HEK293 (cell line): ENCODE data around the gene SLC16A11.
"Not testable (repeated sequence)": the region's sequence is repeated elsewhere in the genome, so short reads cannot be mapped to it uniquely, and the experiment has no call there.

Experiments
- CTCF ChIA-PET: fragments of 350-600 bp; formaldehyde crosslinking; extraction: SDS; loops from one replicate; lab custom pipeline; 2021; ENCODE audit warnings: antibody characterized with exemption; lab: Yijun Ruan, JAX
- POLR2A ChIA-PET: fragments of 300-600 bp; formaldehyde crosslinking; extraction: SDS; loops from one replicate; lab custom pipeline; 2020; ENCODE audit warnings: antibody characterized with exemption, inconsistent platforms; lab: Yijun Ruan, JAX
- H3K27ac ChIP-seq: fragments of 200-500 bp; sonication (Bioruptor generic); 2 replicates; pipeline ENCODE4 v1.5.1; 2014; ENCODE audit warnings: low read depth, low read length, control low read depth, inconsistent platforms; ENCODE audit errors: extremely low read depth
- H3K36me3 ChIP-seq, 2 experiments: fragments of 200-500 bp in 1 of 2; sonication (Bioruptor generic) in 1 of 2; 1 replicate in 1 of 2; 2 replicates in 1 of 2; pipeline ENCODE4 v1.5.1; 2014 to 2017; ENCODE audit warnings: inconsistent platforms in 2 of 2, low read length in 2 of 2; ENCODE audit not compliant: control insufficient read depth in 2 of 2, insufficient read depth in 1 of 2
- H3K4me1 ChIP-seq: fragments of 200-500 bp; sonication (Bioruptor generic); 2 replicates; pipeline ENCODE4 v1.5.1; 2014; ENCODE audit warnings: mild to moderate bottlenecking, low read length, inconsistent platforms; ENCODE audit not compliant: control insufficient read depth, insufficient read depth
- H3K4me3 ChIP-seq: 2 replicates; pipeline ENCODE4 v1.5.1; 2011; ENCODE audit warnings: low read depth, mild to moderate bottlenecking, control low read depth, low read length, moderate library complexity
- H3K9me3 ChIP-seq: fragments of 200-500 bp; sonication (Bioruptor generic); 2 replicates; pipeline ENCODE4 v1.5.1; 2014; ENCODE audit warnings: low read depth, low read length, inconsistent platforms; ENCODE audit not compliant: control insufficient read depth, insufficient read depth
- GLIS1 ChIP-seq: fragments of 450-650 bp; formaldehyde crosslinking; IDR thresholded peaks from 2 replicates; pipeline ENCODE4 v1.5.1; 2016; ENCODE audit warnings: missing biosample characterization, missing genetic modification characterization
- HOXD13 ChIP-seq: sonication (generic); formaldehyde crosslinking; IDR thresholded peaks from 2 replicates; pipeline ENCODE4 v1.8.0; 2022; ENCODE audit warnings: missing genetic modification reagents, borderline replicate concordance
- KLF1 ChIP-seq: fragments of 450-650 bp; formaldehyde crosslinking; IDR thresholded peaks from 2 replicates; pipeline ENCODE4 v1.5.1; 2016; ENCODE audit warnings: missing biosample characterization, missing genetic modification characterization
- KLF16 ChIP-seq: fragments of 450-650 bp; formaldehyde crosslinking; IDR thresholded peaks from 2 replicates; pipeline ENCODE4 v1.5.1; 2017; ENCODE audit warnings: missing biosample characterization, missing genetic modification characterization
- YY1 ChIP-seq: fragments of 450-650 bp; formaldehyde crosslinking; IDR thresholded peaks from 2 replicates; pipeline ENCODE4 v1.5.1; 2018; ENCODE audit warnings: missing biosample characterization, missing genetic modification characterization
- ZNF138 ChIP-seq: fragments of 450-650 bp; formaldehyde crosslinking; IDR thresholded peaks from 2 replicates; pipeline ENCODE4 v1.5.1; 2016; ENCODE audit warnings: missing biosample characterization, missing genetic modification characterization, borderline replicate concordance
- ZNF600 ChIP-seq: fragments of 450-650 bp; formaldehyde crosslinking; IDR thresholded peaks from 2 replicates; pipeline ENCODE4 v1.5.1; 2016; ENCODE audit warnings: missing biosample characterization, missing genetic modification characterization
- ZNF76 ChIP-seq: fragments of 450-650 bp; formaldehyde crosslinking; IDR thresholded peaks from 2 replicates; pipeline ENCODE4; 2016; ENCODE audit warnings: low read depth, missing biosample characterization, missing genetic modification characterization, borderline replicate concordance
- ZNF837 ChIP-seq: fragments of 450-650 bp; formaldehyde crosslinking; IDR thresholded peaks from 2 replicates; pipeline ENCODE4 v1.5.1; 2016; ENCODE audit warnings: missing biosample characterization, missing genetic modification characterization
- TF ChIP-seq, protein P1 (sequence below): fragments of 450-650 bp; formaldehyde crosslinking; optimal IDR thresholded peaks from 2 replicates; pipeline ENCODE3; 2016; ENCODE audit warnings: missing biosample characterization, mild to moderate bottlenecking, missing genetic modification characterization
- TF ChIP-seq, protein P2 (sequence below): fragments of 450-650 bp; formaldehyde crosslinking; IDR thresholded peaks from 2 replicates; pipeline ENCODE4 v1.5.1; 2016; ENCODE audit warnings: missing biosample characterization, missing genetic modification characterization
- TF ChIP-seq, protein P3 (sequence below): fragments of 450-650 bp; formaldehyde crosslinking; IDR thresholded peaks from 2 replicates; pipeline ENCODE4 v1.5.1; 2016; ENCODE audit warnings: missing biosample characterization, missing genetic modification characterization
- TF ChIP-seq, protein P4 (sequence below): fragments of 450-650 bp; formaldehyde crosslinking; IDR thresholded peaks from 2 replicates; pipeline ENCODE4 v1.5.1; 2016; ENCODE audit warnings: missing biosample characterization, missing genetic modification characterization
- TF ChIP-seq, protein P5 (sequence below): fragments of 450-650 bp; formaldehyde crosslinking; IDR thresholded peaks from 2 replicates; pipeline ENCODE4 v1.5.1; 2017; ENCODE audit warnings: missing biosample characterization, missing genetic modification characterization
- TF ChIP-seq, protein P6 (sequence below): fragments of 450-650 bp; formaldehyde crosslinking; IDR thresholded peaks from 2 replicates; pipeline ENCODE4 v1.5.1; 2016; ENCODE audit warnings: missing biosample characterization, missing genetic modification characterization

The SLC16A11 gene

DNA sequence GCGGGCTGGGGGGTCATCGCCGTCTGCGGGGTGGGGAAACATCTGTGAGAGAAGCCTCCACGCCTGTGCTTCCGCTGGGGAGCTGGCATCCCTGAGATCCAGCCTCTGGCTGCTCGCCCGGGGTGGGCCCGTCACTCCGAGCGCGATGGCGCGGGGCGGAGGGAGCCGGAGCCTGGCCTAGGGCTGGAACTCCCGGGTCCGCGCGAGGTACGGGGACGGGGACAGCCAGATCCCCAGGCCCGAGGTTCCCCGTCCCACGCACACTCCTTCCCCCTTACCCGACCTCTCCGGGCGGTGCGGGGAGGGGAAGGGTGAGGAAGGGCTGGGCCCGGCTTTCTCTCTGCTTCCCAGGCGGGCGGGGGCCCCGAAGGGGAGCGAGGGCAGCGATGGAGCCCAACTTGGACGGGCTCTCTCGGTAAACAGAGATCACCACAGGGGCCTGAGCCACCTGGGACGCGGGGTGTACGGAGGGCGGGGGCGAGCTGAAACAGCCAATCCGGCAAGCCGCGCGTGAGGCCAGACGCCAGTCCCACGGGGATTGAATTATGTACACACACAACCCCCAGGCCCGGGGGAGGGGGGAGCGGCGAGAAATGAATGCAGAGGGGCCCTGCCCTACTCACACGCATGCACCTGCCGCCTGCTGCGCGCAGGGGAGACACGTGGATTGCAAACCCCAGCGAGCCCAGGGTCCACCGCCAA lies at the start of gene SLC16A11 (continued):
- TF ChIP-seq HOXD13 (no peak), ZNF837 (no peak), ZNF138 (tag by site-specific recombination) (no peak), KLF1 (tag by site-specific recombination) (peak; percentile 19; the same call in 1 of the 2 replicates), KLF16 (tag by site-specific recombination) (no peak), ZNF600 (tag by site-specific recombination) (no peak; the same call in 1 of the 2 replicates), YY1 (tag by site-specific recombination) (peak; percentile 36; the same call in 1 of the 2 replicates), GLIS1 (tag by site-specific recombination) (peak; percentile 92), ZNF76 (tag by site-specific recombination) (peak; percentile 41; the same call in 1 of the 2 replicates)
- TF ChIP-seq, protein P1, sequence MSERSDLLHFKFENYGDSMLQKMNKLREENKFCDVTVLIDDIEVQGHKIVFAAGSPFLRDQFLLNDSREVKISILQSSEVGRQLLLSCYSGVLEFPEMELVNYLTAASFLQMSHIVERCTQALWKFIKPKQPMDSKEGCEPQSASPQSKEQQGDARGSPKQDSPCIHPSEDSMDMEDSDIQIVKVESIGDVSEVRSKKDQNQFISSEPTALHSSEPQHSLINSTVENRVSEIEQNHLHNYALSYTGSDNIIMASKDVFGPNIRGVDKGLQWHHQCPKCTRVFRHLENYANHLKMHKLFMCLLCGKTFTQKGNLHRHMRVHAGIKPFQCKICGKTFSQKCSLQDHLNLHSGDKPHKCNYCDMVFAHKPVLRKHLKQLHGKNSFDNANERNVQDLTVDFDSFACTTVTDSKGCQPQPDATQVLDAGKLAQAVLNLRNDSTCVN, result peak; percentile 65
- TF ChIP-seq, protein P2, sequence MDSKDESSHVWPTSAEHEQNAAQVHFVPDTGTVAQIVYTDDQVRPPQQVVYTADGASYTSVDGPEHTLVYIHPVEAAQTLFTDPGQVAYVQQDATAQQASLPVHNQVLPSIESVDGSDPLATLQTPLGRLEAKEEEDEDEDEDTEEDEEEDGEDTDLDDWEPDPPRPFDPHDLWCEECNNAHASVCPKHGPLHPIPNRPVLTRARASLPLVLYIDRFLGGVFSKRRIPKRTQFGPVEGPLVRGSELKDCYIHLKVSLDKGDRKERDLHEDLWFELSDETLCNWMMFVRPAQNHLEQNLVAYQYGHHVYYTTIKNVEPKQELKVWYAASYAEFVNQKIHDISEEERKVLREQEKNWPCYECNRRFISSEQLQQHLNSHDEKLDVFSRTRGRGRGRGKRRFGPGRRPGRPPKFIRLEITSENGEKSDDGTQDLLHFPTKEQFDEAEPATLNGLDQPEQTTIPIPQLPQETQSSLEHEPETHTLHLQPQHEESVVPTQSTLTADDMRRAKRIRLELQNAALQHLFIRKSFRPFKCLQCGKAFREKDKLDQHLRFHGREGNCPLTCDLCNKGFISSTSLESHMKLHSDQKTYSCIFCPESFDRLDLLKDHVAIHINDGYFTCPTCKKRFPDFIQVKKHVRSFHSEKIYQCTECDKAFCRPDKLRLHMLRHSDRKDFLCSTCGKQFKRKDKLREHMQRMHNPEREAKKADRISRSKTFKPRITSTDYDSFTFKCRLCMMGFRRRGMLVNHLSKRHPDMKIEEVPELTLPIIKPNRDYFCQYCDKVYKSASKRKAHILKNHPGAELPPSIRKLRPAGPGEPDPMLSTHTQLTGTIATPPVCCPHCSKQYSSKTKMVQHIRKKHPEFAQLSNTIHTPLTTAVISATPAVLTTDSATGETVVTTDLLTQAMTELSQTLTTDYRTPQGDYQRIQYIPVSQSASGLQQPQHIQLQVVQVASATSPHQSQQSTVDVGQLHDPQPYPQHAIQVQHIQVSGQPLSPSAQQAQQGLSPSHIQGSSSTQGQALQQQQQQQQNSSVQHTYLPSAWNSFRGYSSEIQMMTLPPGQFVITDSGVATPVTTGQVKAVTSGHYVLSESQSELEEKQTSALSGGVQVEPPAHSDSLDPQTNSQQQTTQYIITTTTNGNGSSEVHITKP (tag by site-specific recombination), result peak; percentile 47
- TF ChIP-seq, protein P3, sequence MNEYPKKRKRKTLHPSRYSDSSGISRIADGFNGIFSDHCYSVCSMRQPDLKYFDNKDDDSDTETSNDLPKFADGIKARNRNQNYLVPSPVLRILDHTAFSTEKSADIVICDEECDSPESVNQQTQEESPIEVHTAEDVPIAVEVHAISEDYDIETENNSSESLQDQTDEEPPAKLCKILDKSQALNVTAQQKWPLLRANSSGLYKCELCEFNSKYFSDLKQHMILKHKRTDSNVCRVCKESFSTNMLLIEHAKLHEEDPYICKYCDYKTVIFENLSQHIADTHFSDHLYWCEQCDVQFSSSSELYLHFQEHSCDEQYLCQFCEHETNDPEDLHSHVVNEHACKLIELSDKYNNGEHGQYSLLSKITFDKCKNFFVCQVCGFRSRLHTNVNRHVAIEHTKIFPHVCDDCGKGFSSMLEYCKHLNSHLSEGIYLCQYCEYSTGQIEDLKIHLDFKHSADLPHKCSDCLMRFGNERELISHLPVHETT (tag by site-specific recombination), result no peak
- TF ChIP-seq, protein P4, sequence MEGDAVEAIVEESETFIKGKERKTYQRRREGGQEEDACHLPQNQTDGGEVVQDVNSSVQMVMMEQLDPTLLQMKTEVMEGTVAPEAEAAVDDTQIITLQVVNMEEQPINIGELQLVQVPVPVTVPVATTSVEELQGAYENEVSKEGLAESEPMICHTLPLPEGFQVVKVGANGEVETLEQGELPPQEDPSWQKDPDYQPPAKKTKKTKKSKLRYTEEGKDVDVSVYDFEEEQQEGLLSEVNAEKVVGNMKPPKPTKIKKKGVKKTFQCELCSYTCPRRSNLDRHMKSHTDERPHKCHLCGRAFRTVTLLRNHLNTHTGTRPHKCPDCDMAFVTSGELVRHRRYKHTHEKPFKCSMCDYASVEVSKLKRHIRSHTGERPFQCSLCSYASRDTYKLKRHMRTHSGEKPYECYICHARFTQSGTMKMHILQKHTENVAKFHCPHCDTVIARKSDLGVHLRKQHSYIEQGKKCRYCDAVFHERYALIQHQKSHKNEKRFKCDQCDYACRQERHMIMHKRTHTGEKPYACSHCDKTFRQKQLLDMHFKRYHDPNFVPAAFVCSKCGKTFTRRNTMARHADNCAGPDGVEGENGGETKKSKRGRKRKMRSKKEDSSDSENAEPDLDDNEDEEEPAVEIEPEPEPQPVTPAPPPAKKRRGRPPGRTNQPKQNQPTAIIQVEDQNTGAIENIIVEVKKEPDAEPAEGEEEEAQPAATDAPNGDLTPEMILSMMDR (tag by site-specific recombination), result no peak
- TF ChIP-seq, protein P5, sequence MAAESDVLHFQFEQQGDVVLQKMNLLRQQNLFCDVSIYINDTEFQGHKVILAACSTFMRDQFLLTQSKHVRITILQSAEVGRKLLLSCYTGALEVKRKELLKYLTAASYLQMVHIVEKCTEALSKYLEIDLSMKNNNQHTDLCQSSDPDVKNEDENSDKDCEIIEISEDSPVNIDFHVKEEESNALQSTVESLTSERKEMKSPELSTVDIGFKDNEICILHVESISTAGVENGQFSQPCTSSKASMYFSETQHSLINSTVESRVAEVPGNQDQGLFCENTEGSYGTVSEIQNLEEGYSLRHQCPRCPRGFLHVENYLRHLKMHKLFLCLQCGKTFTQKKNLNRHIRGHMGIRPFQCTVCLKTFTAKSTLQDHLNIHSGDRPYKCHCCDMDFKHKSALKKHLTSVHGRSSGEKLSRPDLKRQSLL (tag by site-specific recombination), result peak; percentile 97
- TF ChIP-seq, protein P6, sequence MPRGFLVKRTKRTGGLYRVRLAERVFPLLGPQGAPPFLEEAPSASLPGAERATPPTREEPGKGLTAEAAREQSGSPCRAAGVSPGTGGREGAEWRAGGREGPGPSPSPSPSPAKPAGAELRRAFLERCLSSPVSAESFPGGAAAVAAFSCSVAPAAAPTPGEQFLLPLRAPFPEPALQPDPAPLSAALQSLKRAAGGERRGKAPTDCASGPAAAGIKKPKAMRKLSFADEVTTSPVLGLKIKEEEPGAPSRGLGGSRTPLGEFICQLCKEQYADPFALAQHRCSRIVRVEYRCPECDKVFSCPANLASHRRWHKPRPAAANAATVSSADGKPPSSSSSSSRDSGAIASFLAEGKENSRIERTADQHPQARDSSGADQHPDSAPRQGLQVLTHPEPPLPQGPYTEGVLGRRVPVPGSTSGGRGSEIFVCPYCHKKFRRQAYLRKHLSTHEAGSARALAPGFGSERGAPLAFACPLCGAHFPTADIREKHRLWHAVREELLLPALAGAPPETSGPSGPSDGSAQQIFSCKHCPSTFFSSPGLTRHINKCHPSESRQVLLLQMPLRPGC (tag by site-specific recombination), result no peak; the same call in 1 of the 2 replicates

DNA sequence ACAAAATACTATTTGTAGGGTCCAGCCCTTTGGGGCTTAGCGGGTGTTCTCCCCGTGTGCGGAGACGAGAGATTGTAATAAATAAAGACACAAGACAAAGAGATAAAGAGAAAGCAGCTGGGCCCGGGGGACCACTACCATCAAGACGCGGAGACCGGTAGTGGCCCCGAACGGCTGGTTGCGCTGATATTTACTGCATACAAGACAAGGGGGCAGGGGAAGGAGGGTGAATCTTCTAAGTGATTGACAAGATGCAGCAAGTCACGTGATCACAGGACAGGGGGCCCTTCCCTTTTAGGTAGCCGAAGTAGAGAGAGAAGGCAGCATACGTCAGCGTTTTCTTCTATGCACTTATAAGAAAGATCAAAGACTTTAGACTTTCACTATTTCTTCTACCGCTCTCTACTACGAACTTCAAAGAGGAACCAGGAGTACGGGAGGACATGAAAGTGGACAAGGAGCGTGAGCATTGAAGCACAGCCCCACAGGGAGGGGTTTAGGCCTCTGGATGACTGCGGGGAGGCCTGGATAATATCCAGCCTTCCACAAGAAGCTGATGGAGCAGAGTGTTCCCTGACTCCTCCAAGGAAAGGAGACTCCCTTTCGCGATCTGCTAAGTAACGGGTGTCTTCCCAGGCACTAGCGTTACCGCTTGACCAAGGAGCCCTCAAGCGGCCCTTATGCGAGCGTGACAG lies 47.6 kb upstream of the SLC16A11 start:
- POLR2A ChIA-PET, H3K4me3 ChIP-seq, H3K9me3 ChIP-seq, CTCF ChIA-PET, H3K27ac ChIP-seq, H3K36me3 ChIP-seq, H3K4me1 ChIP-seq: not testable (repeated sequence)
